HG03045 (cell line): Measurements from ENCODE around the gene BOC.

Experiments used
- ATAC-seq: cut with Tn5 transposase; IDR thresholded peaks from one replicate; pipeline ENCODE4 v1.9.1; 2021; ENCODE audit warnings: mild to moderate bottlenecking, moderate library complexity; ENCODE audit not compliant: unreplicated experiment

Gene BOC

GRCh38 chr3:113283306-113283705 is 71.9 kb downstream of the BOC start:
- ATAC-seq, result no peak

GRCh38 chr3:113284453-113285050 is 73.2 kb downstream of the BOC start:
- ATAC-seq, result no peak

- no peak for ATAC-seq
These were observed 73.9 kb downstream of the BOC start for GRCh38 chr3:113285226-113285625.

- ATAC-seq, result no peak
These were observed 74.4 kb downstream of the BOC start for GRCh38 chr3:113285741-113286140.

- no peak for ATAC-seq
These were observed 75.2 kb downstream of the BOC start for GRCh38 chr3:113286524-113286923.

- no peak for ATAC-seq
These were observed 75.9 kb downstream of the BOC start for GRCh38 chr3:113287111-113287802.

- no peak for ATAC-seq
These were observed 76.7 kb downstream of the BOC start for GRCh38 chr3:113287803-113288648.

GRCh38 chr3:113288881-113289280 is 77.5 kb downstream of the BOC start:
- no peak for ATAC-seq

- ATAC-seq, result no peak
These were observed 80.2 kb downstream of the BOC start for GRCh38 chr3:113291572-113291971.

GRCh38 chr3:113292933-113293332 is 81.6 kb downstream of the BOC start:
- ATAC-seq, result no peak

GRCh38 chr3:113293348-113293747 is 82.0 kb downstream of the BOC start:
- ATAC-seq, result no peak

GRCh38 chr3:113295463-113295862 is 84.1 kb downstream of the BOC start:
- no peak for ATAC-seq

- no peak for ATAC-seq
These were observed 85.9 kb downstream of the BOC start for GRCh38 chr3:113297287-113297686.

GRCh38 chr3:113297841-113298240 is 86.5 kb downstream of the BOC start:
- ATAC-seq, result no peak

GRCh38 chr3:113300596-113300995 is 89.2 kb downstream of the BOC start:
- ATAC-seq, result no peak

- ATAC-seq, result no peak
These were observed 92.7 kb downstream of the BOC start for GRCh38 chr3:113304102-113304501.

- ATAC-seq, result no peak
These were observed 93.6 kb downstream of the BOC start for GRCh38 chr3:113304856-113305540.

GRCh38 chr3:113310960-113311359 is 99.6 kb downstream of the BOC start:
- ATAC-seq, result no peak

GRCh38 chr3:113312416-113312815 is 101.1 kb downstream of the BOC start:
- no peak for ATAC-seq

GRCh38 chr3:113314923-113315322 is 103.6 kb downstream of the BOC start:
- ATAC-seq, result no peak

GRCh38 chr3:113329757-113330156 is 118.4 kb downstream of the BOC start:
- no peak for ATAC-seq
